Measurements from ENCODE around the gene C11orf52.

The C11orf52 gene

GRCh38 chr11:111908639-111909305 lies 9.9 kb upstream of the C11orf52 start:
- H3K9me2 ChIP-seq (replicated peaks; ENCODE audit: insufficient read depth, low read length) = no peaks in the 10 kb centered on the region
- no peak overlapping the region for H2AFZ ChIP-seq (ENCODE audit: low read depth, low read length, severe bottlenecking)

GRCh38 chr11:111909378-111909777 lies 9.3 kb upstream of the C11orf52 start:
- no peak overlapping the region for H3K4me3 ChIP-seq (ENCODE audit: insufficient read depth, low read length, poor library complexity, severe bottlenecking)
- no peaks in the 10 kb centered on the region for H3K9me2 ChIP-seq (replicated peaks; ENCODE audit: insufficient read depth, low read length)
- TF ChIP-seq CTCF (IDR thresholded peaks at IDR 0.05; ENCODE audit: insufficient read depth, low read length, poor library complexity, severe bottlenecking) (no peak), EZH2phosphoT487 (conservative IDR thresholded peaks at IDR 0.05; ENCODE audit: low read length) (no peak)
- no peak overlapping the region for H3K27ac ChIP-seq (ENCODE audit: low read depth, low read length)
- H4K20me1 ChIP-seq (ENCODE audit: low read depth, low read length) = no peaks in the 10 kb centered on the region
- H3K36me3 ChIP-seq (ENCODE audit: low read length) = no peaks in the 10 kb centered on the region
- no peak overlapping the region for H3K4me2 ChIP-seq (ENCODE audit: low read depth, low read length, poor library complexity, severe bottlenecking)
- H3F3A ChIP-seq (ENCODE audit: insufficient read depth) = no peaks in the 10 kb centered on the region
- H2AFZ ChIP-seq (ENCODE audit: low read depth, low read length, severe bottlenecking) = no peak overlapping the region
- H3K79me2 ChIP-seq (ENCODE audit: insufficient read depth, low read length) = no peaks in the 10 kb centered on the region
- no peak overlapping the region for H3K9ac ChIP-seq (ENCODE audit: low read length)
- H3K9me3 ChIP-seq (ENCODE audit: insufficient read depth, low read length) = no peaks in the 10 kb centered on the region
- no peaks in the 10 kb centered on the region for H3K27me3 ChIP-seq (ENCODE audit: low read length)

More at GRCh38 chr11:111908639-111909305, 9.9 kb upstream of the C11orf52 start:
- no peak for TF ChIP-seq EZH2phosphoT487 (conservative IDR thresholded peaks at IDR 0.05; ENCODE audit: low read length)
- no peak for TF ChIP-seq CTCF (IDR thresholded peaks at IDR 0.05; ENCODE audit: insufficient read depth, low read length, poor library complexity, severe bottlenecking)
- Histone ChIP-seq H3K27me3 (ENCODE audit: low read length) (no peaks in the 10 kb centered on the region), H3K79me2 (ENCODE audit: insufficient read depth, low read length) (no peaks in the 10 kb centered on the region), H3K9ac (ENCODE audit: low read length) (no peak overlapping the region), H3K9me3 (ENCODE audit: insufficient read depth, low read length) (no peaks in the 10 kb centered on the region), H3K4me3 (ENCODE audit: insufficient read depth, low read length, poor library complexity, severe bottlenecking) (no peak overlapping the region), H4K20me1 (ENCODE audit: low read depth, low read length) (no peaks in the 10 kb centered on the region), H3K27ac (ENCODE audit: low read depth, low read length) (no peak overlapping the region), H3K36me3 (ENCODE audit: low read length) (no peaks in the 10 kb centered on the region), H3F3A (ENCODE audit: insufficient read depth) (no peaks in the 10 kb centered on the region), H3K4me2 (ENCODE audit: low read depth, low read length, poor library complexity, severe bottlenecking) (no peak overlapping the region)

GRCh38 chr11:111910676-111911562 lies 7.8 kb upstream of the C11orf52 start:
- Histone ChIP-seq H3K27ac (ENCODE audit: low read depth, low read length) (no peak overlapping the region), H3K4me2 (ENCODE audit: low read depth, low read length, poor library complexity, severe bottlenecking) (no peak overlapping the region), H3K27me3 (ENCODE audit: low read length) (no peaks in the 10 kb centered on the region), H3K4me3 (ENCODE audit: insufficient read depth, low read length, poor library complexity, severe bottlenecking) (no peak overlapping the region), H3K79me2 (ENCODE audit: insufficient read depth, low read length) (no peaks in the 10 kb centered on the region), H3K36me3 (ENCODE audit: low read length) (no peaks in the 10 kb centered on the region), H4K20me1 (ENCODE audit: low read depth, low read length) (no peaks in the 10 kb centered on the region), H2AFZ (ENCODE audit: low read depth, low read length, severe bottlenecking) (no peak overlapping the region), H3F3A (ENCODE audit: insufficient read depth) (no peaks in the 10 kb centered on the region), H3K9me2 (replicated peaks; ENCODE audit: insufficient read depth, low read length) (no peaks in the 10 kb centered on the region), H3K9me3 (ENCODE audit: insufficient read depth, low read length) (no peaks in the 10 kb centered on the region), H3K9ac (ENCODE audit: low read length) (no peak overlapping the region)
- TF ChIP-seq CTCF (IDR thresholded peaks at IDR 0.05; ENCODE audit: insufficient read depth, low read length, poor library complexity, severe bottlenecking) (no peak), EZH2phosphoT487 (conservative IDR thresholded peaks at IDR 0.05; ENCODE audit: low read length) (no peak)
